ENCODE measurements around the gene CA11.

DNA sequence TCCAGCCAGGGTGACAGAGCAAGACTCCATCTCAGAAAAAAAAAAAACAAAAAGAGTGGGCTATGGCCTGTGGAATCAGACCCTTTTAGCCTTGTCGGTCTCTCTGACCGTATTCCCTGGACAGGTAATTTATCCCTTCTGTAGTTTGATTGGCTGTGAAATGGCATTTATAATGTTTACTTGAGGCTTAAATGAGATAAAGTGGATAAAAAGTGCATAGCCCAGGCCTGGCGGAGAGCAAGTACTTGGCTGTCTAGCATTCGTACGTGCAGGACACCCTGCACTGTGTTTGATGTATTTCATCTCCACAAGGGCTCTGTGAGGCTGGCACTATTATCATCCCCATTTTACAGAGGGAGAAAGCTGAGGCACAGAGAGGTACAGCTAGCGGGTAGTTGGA, 19.8 kb upstream of the CA11 start:
- TF ChIP-seq, protein P1, sequence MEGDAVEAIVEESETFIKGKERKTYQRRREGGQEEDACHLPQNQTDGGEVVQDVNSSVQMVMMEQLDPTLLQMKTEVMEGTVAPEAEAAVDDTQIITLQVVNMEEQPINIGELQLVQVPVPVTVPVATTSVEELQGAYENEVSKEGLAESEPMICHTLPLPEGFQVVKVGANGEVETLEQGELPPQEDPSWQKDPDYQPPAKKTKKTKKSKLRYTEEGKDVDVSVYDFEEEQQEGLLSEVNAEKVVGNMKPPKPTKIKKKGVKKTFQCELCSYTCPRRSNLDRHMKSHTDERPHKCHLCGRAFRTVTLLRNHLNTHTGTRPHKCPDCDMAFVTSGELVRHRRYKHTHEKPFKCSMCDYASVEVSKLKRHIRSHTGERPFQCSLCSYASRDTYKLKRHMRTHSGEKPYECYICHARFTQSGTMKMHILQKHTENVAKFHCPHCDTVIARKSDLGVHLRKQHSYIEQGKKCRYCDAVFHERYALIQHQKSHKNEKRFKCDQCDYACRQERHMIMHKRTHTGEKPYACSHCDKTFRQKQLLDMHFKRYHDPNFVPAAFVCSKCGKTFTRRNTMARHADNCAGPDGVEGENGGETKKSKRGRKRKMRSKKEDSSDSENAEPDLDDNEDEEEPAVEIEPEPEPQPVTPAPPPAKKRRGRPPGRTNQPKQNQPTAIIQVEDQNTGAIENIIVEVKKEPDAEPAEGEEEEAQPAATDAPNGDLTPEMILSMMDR (IDR thresholded peaks at IDR 0.05; ENCODE audit: low read length): no peak
- TF ChIP-seq EZH2 (IDR thresholded peaks at IDR 0.05; ENCODE audit: borderline replicate concordance, low read length): no peak

Data from OCI-LY1 (cell line).